GM12891 (cell line): ENCODE data around the gene TNFAIP8L3.
"Not testable (repeated sequence)": the region's sequence is repeated elsewhere in the genome, so short reads cannot be mapped to it uniquely, and the experiment has no call there.

ENCODE experiments used
- PAX5 ChIP-seq: IDR thresholded peaks from 2 replicates; pipeline ENCODE4 v1.6.1; 2011; ENCODE audit warnings: low read length, moderate library complexity, mild to moderate bottlenecking; ENCODE audit not compliant: insufficient read depth, severe bottlenecking
- POLR2A ChIP-seq: IDR thresholded peaks from 2 replicates; pipeline ENCODE4 v1.6.1; 2011; ENCODE audit warnings: low read depth, low read length, control low read depth
- POLR2AphosphoS5 ChIP-seq: IDR thresholded peaks from 2 replicates; pipeline ENCODE4 v1.6.1; 2011; ENCODE audit warnings: low read depth, low read length, control low read depth
- POU2F2 ChIP-seq: IDR thresholded peaks from 2 replicates; pipeline ENCODE4 v1.6.1; 2011; ENCODE audit warnings: low read depth, mild to moderate bottlenecking, control low read depth, low read length, moderate library complexity
- SPI1 ChIP-seq: IDR thresholded peaks from 2 replicates; pipeline ENCODE4 v1.6.1; 2011; ENCODE audit warnings: low read depth, low read length, control low read depth
- TAF1 ChIP-seq: IDR thresholded peaks from 2 replicates; pipeline ENCODE4 v1.6.1; 2011; ENCODE audit warnings: low read depth, low read length, control low read depth

- not testable (repeated sequence) for TF ChIP-seq POLR2A, TAF1, POLR2AphosphoS5, SPI1, POU2F2, PAX5
Measured at GRCh38 chr15:51123002-51123401, 28.3 kb upstream of the TNFAIP8L3 start.
